Peyer's patch (tissue), 4 donors: Measurements from ENCODE around the gene SLC7A10. TPM values are rescaled to one million over a fixed set of nuclear protein-coding genes. Genes with fewer than 3 reads are reported as not detected.

ENCODE experiments used
- DNase-seq, 3 donors: peaks; one replicate each; pipeline ENCODE4 v3.0.0-alpha.2; 2017 to 2019
- H3K27ac ChIP-seq, 4 donors: fragments of 200-600 bp; sonication (generic); one replicate each; pipeline ENCODE4 v1.5.1; 2016 to 2019
- H3K27me3 ChIP-seq, 2 donors: fragments of 200-600 bp; sonication (generic); one replicate each; pipeline ENCODE4 v1.5.1; 2019
- H3K36me3 ChIP-seq, 3 donors: fragments of 200-600 bp; sonication (generic); one replicate each; pipeline ENCODE4 v1.5.1; 2016 to 2019
- H3K4me1 ChIP-seq, 4 donors: fragments of 200-600 bp; sonication (generic); one replicate each; pipeline ENCODE4 v1.5.1; 2016 to 2019
- H3K4me3 ChIP-seq, 4 donors: fragments of 200-600 bp; sonication (generic); 1 replicate in 3 of 4; 2 replicates in 1 of 4; pipeline ENCODE4 v1.5.1; 2016 to 2019; ENCODE audit warnings: mild to moderate bottlenecking in 1 of 4
- H3K9me3 ChIP-seq, 4 donors: fragments of 200-600 bp; sonication (generic); one replicate each; pipeline ENCODE4 v1.5.1; 2016 to 2019; ENCODE audit warnings: mild to moderate bottlenecking in 1 of 4
- POLR2A ChIP-seq, 2 donors: fragments of 450-650 bp; IDR thresholded peaks; one replicate each; pipeline ENCODE4 v1.5.1; 2017; ENCODE audit warnings: antibody characterized with exemption in 2 of 2, mild to moderate bottlenecking in 2 of 2, moderate library complexity in 2 of 2
- total RNA-seq, 4 donors: library from RNA; depleted of rRNA; stranded (reverse); fragments of >200 nt; gene quantifications; one replicate each; pipeline ENCODE4 v1.1.0, GENCODE V29; 2016
- TF ChIP-seq, protein P1 (sequence below), 6 experiments: fragments of 450-650 bp in 4 of 6; fragments of 200-600 bp in 2 of 6; sonication (generic) in 1 of 6; IDR thresholded peaks; one replicate each; pipeline ENCODE4 v1.5.1; 2017 to 2019; ENCODE audit warnings: antibody characterized with exemption in 6 of 6, mild to moderate bottlenecking in 3 of 6, moderate library complexity in 1 of 6

Gene SLC7A10
- total RNA-seq = not detected

DNA sequence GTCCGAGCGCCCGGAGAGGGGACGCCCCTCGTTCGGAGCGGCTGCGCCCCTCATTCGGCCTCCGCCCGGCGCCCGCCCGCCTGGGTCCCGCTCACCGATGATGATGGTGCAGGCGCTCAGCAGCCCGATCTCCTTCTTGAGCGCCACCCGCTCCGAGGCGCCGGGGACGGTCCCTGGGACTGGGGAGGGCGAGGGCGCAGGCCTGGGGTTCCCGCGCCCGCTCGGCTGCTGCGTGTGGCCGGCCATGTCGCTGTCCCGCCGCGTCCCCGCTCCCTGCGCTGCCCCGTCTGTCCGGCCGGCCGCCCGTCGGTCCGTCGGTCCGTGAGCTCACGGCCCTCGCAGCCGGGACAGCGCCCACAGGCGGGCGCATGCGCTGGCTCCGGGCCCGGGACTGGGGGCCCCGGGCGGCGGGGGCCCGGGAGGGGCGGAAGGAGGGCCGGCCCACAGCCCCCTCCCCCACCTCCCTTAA is at the start of gene SLC7A10:
Gene SLC7A10, minus strand, starts transcription at position 393 of the 469 bp plus-strand sequence. Its CDS starts 147 bp downstream, at position 246.
- TF ChIP-seq, protein P1, sequence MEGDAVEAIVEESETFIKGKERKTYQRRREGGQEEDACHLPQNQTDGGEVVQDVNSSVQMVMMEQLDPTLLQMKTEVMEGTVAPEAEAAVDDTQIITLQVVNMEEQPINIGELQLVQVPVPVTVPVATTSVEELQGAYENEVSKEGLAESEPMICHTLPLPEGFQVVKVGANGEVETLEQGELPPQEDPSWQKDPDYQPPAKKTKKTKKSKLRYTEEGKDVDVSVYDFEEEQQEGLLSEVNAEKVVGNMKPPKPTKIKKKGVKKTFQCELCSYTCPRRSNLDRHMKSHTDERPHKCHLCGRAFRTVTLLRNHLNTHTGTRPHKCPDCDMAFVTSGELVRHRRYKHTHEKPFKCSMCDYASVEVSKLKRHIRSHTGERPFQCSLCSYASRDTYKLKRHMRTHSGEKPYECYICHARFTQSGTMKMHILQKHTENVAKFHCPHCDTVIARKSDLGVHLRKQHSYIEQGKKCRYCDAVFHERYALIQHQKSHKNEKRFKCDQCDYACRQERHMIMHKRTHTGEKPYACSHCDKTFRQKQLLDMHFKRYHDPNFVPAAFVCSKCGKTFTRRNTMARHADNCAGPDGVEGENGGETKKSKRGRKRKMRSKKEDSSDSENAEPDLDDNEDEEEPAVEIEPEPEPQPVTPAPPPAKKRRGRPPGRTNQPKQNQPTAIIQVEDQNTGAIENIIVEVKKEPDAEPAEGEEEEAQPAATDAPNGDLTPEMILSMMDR (IDR thresholded peaks at IDR 0.05) = no peak
- no peak for TF ChIP-seq POLR2A (IDR thresholded peaks at IDR 0.05)
- no peak for DNase-seq
- H3K27ac ChIP-seq = no peak within 1 kb of the TSS

DNA sequence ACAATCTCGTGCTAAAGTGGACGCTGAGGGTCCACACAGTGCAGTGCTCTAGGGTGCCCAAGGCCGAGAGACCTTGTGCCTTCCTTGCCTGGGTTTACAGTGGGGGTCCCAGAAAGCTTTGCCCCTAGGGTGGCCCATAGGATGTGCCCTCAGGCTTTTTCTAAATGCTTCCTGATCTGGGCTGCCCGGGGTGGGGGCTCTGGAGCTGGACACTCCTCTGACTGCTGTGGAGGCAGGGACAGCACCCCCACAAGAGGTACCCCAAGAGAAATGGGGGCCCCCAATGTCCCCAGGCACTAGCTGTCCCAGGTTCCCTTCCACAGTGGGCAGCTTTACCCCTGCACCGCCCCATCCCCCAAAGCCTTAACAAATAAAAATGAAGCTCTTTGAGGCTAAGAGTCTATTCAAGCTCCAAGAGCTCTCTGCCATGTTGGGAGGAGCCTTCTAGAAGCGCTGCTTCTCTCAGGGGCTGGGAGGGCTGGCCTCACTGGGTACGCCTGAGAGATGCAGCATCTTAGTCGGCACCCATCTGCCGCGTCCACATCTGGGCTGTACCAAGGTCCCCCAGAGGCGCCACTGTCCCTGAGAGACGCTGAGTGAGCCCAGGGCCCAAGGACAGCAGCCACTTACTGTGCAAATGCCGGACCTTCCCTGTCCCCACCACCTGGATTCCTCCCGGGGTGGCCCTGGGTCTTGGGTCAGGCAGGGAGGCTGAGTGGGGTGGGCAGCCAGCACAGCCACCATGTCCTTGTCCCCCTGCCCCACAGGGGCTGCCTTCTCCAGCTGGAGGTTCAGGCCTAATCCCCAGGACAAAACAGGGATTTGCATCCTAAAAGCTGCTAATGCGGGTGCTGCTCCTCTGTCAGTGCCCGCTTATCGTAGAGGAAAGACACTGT is 49.3 kb upstream of the SLC7A10 start:
- TF ChIP-seq, protein P1 (IDR thresholded peaks at IDR 0.05) = no peak
- no peak for TF ChIP-seq POLR2A (IDR thresholded peaks at IDR 0.05)
- Histone ChIP-seq H3K36me3 (no peaks in the 10 kb centered on the region), H3K27me3 (no peaks in the 10 kb centered on the region), H3K4me1 (peaks cover 0 to 19% (median 4%) of the 10 kb centered on the region in 4 donors), H3K4me3 (no peak overlapping the region), H3K27ac (peak overlapping the region in 3 of 4 donors; percentile 46 to 76 (median 72)), H3K9me3 (no peaks in the 10 kb centered on the region)
- DNase-seq = no peak

More for the DNA sequence above, at the start of gene SLC7A10:
- Histone ChIP-seq H3K9me3 (peaks cover 0 to 17% (median 3%) of the 10 kb centered on the region in 4 donors), H3K36me3 (no peaks in the 10 kb centered on the region), H3K4me3 (peak within 1 kb of the TSS in 3 of 4 donors; percentile 1 to 42 (median 39)), H3K4me1 (peaks cover 0 to 17% (median 2%) of the 10 kb centered on the region in 4 donors), H3K27me3 (peaks cover 0 to 35% of the 10 kb centered on the region in 2 donors)

DNA sequence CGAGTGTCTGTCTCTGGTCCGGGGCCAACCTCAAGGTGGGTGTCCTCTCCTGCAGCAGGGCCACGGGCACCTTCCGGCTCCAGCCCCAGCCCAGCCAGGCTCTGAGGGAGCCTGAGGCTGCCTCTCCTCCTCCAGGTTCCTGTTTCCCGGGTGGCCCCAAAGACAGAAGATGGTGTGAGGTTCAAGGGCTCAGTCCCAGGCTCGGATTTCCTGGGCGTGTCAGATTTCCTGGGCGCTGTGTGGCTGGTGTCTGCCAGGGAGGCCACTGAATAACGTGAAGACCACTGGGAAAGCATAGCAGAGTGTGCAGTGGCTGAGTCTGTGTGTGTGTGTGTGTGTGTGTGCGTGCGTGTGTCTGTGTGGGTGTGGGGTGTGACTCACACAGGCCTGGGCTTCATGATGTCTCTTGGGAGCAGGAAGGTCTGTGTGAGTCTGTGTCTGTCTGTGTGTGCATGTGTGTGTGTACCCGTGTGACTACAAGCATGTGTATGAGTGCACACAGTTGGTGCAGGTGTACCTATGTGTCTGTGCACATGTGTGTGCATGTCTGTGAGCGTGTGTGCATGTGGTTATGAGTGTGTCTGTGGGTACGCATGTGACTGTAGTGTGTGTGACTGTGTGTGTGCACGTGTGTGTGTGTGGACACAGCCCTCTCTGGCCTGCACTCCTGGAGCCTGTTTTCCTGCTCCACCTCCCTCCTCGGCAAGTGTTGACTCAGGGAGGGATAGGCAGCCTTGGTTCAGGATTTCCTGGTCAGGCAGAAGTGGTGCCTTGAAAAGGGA is 48.4 kb upstream of the SLC7A10 start:
- peak overlapping the region in 3 of 4 donors; percentile 46 to 76 (median 72) for H3K27ac ChIP-seq
- H3K27me3 ChIP-seq = no peaks in the 10 kb centered on the region
- no peaks in the 10 kb centered on the region for H3K36me3 ChIP-seq
- TF ChIP-seq POLR2A (IDR thresholded peaks at IDR 0.05) = peak in 1 of 2 donors; percentile 13
- TF ChIP-seq, protein P1 (IDR thresholded peaks at IDR 0.05) = peak in 1 of 6 experiments; percentile 6
- H3K4me3 ChIP-seq = no peak overlapping the region
- peaks cover 0 to 19% (median 4%) of the 10 kb centered on the region in 4 donors for H3K4me1 ChIP-seq
- peak in 2 of 3 donors; percentile 66 to 69 for DNase-seq
- no peaks in the 10 kb centered on the region for H3K9me3 ChIP-seq

GRCh38 chr19:33273065-33273736 is 47.6 kb upstream of the SLC7A10 start:
- Histone ChIP-seq H3K27ac (peak overlapping the region in 1 of 4 donors; percentile 76), H3K27me3 (no peaks in the 10 kb centered on the region), H3K4me1 (peaks cover 0 to 19% (median 4%) of the 10 kb centered on the region in 4 donors), H3K36me3 (no peaks in the 10 kb centered on the region), H3K4me3 (no peak overlapping the region), H3K9me3 (no peaks in the 10 kb centered on the region)
- no peak for DNase-seq
- TF ChIP-seq POLR2A (IDR thresholded peaks at IDR 0.05) = no peak
- TF ChIP-seq, protein P1 (IDR thresholded peaks at IDR 0.05) = no peak
